Skeletal muscle tissue (tissue), 4 donors: ENCODE measurements around the gene SPNS2. TPM values are rescaled to one million over a fixed set of nuclear protein-coding genes. Genes with fewer than 3 reads are reported as not detected.
A peak's percentile ranks its signal among the peaks of the same experiment; 100 is the strongest.

ENCODE experiments used
- H3K27ac ChIP-seq: one replicate; pipeline ENCODE4 v1.7.0; 2013; ENCODE audit warnings: mild to moderate bottlenecking, low read depth, low read length, inconsistent platforms
- H3K27me3 ChIP-seq, 3 donors: one replicate each; pipeline ENCODE4 v1.7.0; 2013; ENCODE audit warnings: low read length in 3 of 3; ENCODE audit not compliant: control insufficient read depth in 3 of 3, insufficient read depth in 3 of 3
- H3K36me3 ChIP-seq, 3 donors: one replicate each; pipeline ENCODE4 v1.7.0; 2013; ENCODE audit warnings: low read length in 3 of 3; ENCODE audit not compliant: control insufficient read depth in 3 of 3, insufficient read depth in 3 of 3
- H3K4me1 ChIP-seq, 3 donors: one replicate each; pipeline ENCODE4 v1.7.0; 2013; ENCODE audit warnings: low read length in 3 of 3, mild to moderate bottlenecking in 3 of 3; ENCODE audit not compliant: control insufficient read depth in 3 of 3, insufficient read depth in 3 of 3
- H3K4me3 ChIP-seq, 3 donors: one replicate each; pipeline ENCODE4 v1.7.0; 2013; ENCODE audit warnings: low read length in 3 of 3
- H3K9ac ChIP-seq, 3 donors: one replicate each; pipeline ENCODE4 v1.7.0; 2013; ENCODE audit warnings: low read length in 3 of 3, mild to moderate bottlenecking in 3 of 3, moderate library complexity in 2 of 3, low read depth in 1 of 3
- H3K9me3 ChIP-seq, 3 donors: one replicate each; pipeline ENCODE4 v1.7.0; 2013; ENCODE audit warnings: low read length in 3 of 3; ENCODE audit not compliant: control insufficient read depth in 3 of 3
- total RNA-seq: library from RNA; depleted of rRNA; stranded (reverse); fragments of >200 nt; gene quantifications from one replicate; pipeline ENCODE4 v1.2.3, GENCODE V29; 2014
- donor health status: Osteomylitis.

SPNS2 gene
- total RNA-seq, 1 donor from 2014 or later, result 2.6 TPM

GRCh38 chr17:4562015-4562969, 63.6 kb downstream of the SPNS2 start:
- Histone ChIP-seq H3K27me3 (no peaks in the 10 kb centered on the region), H3K4me3 (no peak overlapping the region), H3K36me3 (no peaks in the 10 kb centered on the region), H3K4me1 (peaks cover 6 to 8% (median 7%) of the 10 kb centered on the region in 3 donors), H3K27ac (no peak overlapping the region), H3K9me3 (no peaks in the 10 kb centered on the region), H3K9ac (peak overlapping the region in 1 of 3 donors; percentile 23)

DNA sequence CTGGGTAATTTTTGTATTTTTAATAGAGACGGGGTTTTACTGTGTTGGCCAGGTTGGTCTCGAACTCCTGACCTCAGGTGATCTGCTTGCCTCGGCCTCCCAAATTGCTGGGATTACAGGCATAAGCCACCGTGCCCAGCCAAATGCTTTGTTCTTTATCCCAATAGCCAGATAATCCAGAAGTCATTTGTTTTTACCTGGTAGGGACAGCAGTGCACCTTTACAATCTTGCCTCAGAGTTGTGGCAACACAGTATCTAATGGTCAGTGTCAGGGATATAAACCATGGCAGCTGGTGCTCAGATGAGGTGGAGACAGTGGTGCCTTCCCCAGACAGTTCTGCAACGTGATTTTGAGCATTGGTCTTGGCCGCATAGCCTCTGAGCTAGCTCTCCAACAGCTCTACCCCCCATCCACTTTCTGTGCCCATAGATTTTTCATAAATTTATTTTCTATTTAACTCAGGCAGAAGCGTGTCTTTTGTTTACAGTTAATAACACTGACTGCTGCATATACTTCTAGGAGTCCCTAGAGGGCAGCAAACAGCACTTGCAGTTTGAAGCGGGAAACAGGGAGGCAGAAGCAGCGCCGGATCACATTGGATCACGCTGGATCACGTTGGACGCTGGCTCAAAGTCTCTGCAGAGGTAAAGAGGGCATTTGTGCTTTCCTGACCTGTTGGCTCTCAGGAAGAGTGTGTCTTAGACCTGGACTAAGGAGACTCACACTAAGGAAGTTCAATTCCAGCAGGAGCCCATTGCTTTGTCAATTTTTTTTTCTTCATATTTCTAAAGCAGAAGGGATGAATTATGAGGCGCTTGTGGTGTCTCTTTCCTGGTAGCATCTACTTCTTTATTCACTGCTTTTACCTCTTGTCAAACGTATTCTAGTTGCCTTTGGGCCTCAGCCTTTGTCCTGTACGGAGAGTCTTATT, 66.8 kb downstream of the SPNS2 start:
- Histone ChIP-seq H3K4me1 (peaks cover 6 to 8% (median 7%) of the 10 kb centered on the region in 3 donors), H3K9ac (peak overlapping the region in 1 of 3 donors; percentile 69), H3K27me3 (no peaks in the 10 kb centered on the region), H3K9me3 (no peaks in the 10 kb centered on the region), H3K4me3 (no peak overlapping the region), H3K27ac (no peak overlapping the region), H3K36me3 (no peaks in the 10 kb centered on the region)

- H3K4me3 ChIP-seq, result no peak overlapping the region
- no peaks in the 10 kb centered on the region for H3K9me3 ChIP-seq
- H3K36me3 ChIP-seq, result no peaks in the 10 kb centered on the region
- H3K27me3 ChIP-seq, result no peaks in the 10 kb centered on the region
- peak overlapping the region in 1 of 3 donors; percentile 40 for H3K9ac ChIP-seq
- H3K27ac ChIP-seq, result no peak overlapping the region
- peaks cover 6 to 8% (median 7%) of the 10 kb centered on the region in 3 donors for H3K4me1 ChIP-seq
Measured at GRCh38 chr17:4566785-4567184, 68.1 kb downstream of the SPNS2 start.

DNA sequence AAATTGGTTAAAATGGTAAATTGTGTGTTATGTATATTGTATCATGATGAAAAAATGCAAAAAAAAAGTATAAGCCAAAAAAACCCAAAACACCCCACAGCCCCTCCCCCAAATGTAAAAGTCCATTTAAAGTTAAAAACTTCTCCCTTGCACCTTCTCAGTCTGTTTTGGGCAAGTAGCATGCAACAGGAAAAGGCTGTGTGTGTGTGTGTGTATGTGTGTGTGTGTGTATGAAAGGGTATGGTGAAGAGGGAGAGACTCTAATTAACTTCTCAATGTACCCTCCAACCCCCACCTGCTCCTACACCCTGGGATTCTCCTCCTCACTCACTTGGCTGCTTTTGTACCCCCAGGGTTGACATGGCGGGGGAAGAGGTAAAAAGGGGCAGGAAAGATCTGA, 70.9 kb downstream of the SPNS2 start:
- Histone ChIP-seq H3K9me3 (no peaks in the 10 kb centered on the region), H3K4me3 (no peak overlapping the region), H3K4me1 (peaks cover 13 to 21% (median 20%) of the 10 kb centered on the region in 3 donors), H3K36me3 (no peaks in the 10 kb centered on the region), H3K27me3 (no peaks in the 10 kb centered on the region), H3K9ac (no peak overlapping the region), H3K27ac (no peak overlapping the region)

GRCh38 chr17:4572131-4572530, 73.5 kb downstream of the SPNS2 start:
- Histone ChIP-seq H3K36me3 (no peaks in the 10 kb centered on the region), H3K9ac (no peak overlapping the region), H3K27me3 (no peaks in the 10 kb centered on the region), H3K27ac (no peak overlapping the region), H3K9me3 (no peaks in the 10 kb centered on the region), H3K4me3 (no peak overlapping the region), H3K4me1 (peaks cover 16 to 37% (median 37%) of the 10 kb centered on the region in 3 donors)

DNA sequence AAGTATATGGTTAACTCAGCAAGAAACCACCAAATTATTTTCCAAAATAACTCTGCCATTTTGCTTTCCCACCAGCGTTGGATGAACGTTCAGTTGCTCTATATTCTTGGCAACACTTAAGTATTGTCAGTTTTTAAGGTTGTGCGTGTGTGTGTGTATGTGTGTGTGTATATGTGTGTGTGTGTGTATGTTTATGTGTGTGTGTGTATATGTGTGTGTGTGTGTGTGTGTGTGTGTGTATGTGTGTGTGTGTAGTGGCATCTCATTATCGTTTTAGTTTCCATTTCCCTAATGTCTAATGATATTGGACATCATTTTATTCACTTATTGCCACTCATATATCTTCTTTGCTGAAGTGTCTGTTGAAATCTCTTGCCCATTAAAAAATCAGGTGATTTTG, 74.4 kb downstream of the SPNS2 start:
- Histone ChIP-seq H3K4me3 (no peak overlapping the region), H3K9ac (peak overlapping the region in 1 of 3 donors; percentile 33), H3K4me1 (peaks cover 16 to 41% (median 37%) of the 10 kb centered on the region in 3 donors), H3K27me3 (no peaks in the 10 kb centered on the region), H3K36me3 (no peaks in the 10 kb centered on the region), H3K9me3 (no peaks in the 10 kb centered on the region), H3K27ac (peak overlapping the region; percentile 77)

DNA sequence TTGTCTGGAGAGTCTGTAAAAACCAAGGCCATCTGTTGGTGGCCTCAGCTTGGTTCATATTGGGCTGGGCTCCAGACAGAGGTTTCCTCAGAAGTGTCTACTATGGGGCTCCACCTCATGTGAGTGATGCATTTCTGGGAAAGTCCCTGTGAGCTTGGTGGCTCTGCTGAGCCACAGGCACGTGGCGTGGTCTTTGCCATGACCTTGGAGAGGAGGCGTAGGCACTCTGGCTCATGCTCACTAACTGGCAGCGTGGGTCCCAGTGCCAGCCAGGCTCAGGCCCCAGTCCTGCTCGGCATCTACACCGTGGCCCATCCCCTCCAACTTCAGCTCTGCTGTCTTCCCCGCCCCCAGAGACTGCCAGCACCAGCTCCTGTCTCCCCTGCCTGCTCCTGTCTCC, 75.0 kb downstream of the SPNS2 start:
- no peaks in the 10 kb centered on the region for H3K36me3 ChIP-seq
- H3K4me3 ChIP-seq, result no peak overlapping the region
- H3K9me3 ChIP-seq, result no peaks in the 10 kb centered on the region
- peak overlapping the region; percentile 77 for H3K27ac ChIP-seq
- peak overlapping the region; percentile 25 to 47 (median 33) for H3K9ac ChIP-seq
- no peaks in the 10 kb centered on the region for H3K27me3 ChIP-seq
- peaks cover 16 to 41% (median 37%) of the 10 kb centered on the region in 3 donors for H3K4me1 ChIP-seq

DNA sequence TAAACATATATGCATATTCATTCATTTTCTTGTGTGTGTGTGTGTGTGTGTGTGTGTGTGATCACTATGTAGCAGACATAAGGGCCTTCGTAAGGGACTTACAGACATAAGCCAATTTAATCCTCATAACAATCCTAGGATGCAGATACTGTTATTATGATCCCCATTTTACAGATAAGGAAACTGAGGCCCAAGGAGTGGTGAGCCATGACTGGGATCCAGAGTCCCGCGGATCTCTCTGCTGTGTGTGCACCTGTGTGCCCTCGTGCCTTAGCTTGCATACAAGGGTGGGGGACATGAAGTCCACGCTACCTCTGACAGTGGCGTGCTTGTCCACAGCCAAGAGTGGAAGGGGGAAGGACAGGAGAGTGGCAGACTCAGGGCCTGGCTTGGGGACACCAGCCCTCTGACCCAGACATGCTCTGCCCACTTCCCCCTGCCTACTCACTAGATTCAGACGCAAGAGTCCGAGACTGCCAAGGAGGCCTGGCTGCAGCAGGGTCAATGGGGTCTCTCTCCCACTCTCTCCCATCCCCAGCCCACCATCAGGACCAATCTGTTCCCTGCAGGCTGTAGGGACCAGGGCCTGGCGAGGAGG, 75.9 kb downstream of the SPNS2 start:
- H3K9me3 ChIP-seq, result no peaks in the 10 kb centered on the region
- no peak overlapping the region for H3K27ac ChIP-seq
- H3K9ac ChIP-seq, result peak overlapping the region in 2 of 3 donors; percentile 33 to 62
- peaks cover 16 to 41% (median 37%) of the 10 kb centered on the region in 3 donors for H3K4me1 ChIP-seq
- H3K4me3 ChIP-seq, result no peak overlapping the region
- H3K36me3 ChIP-seq, result no peaks in the 10 kb centered on the region
- no peaks in the 10 kb centered on the region for H3K27me3 ChIP-seq

- peaks cover 0 to 5% (median 0%) of the 10 kb centered on the region in 3 donors for H3K27me3 ChIP-seq
- no peaks in the 10 kb centered on the region for H3K9me3 ChIP-seq
- H3K36me3 ChIP-seq, result no peaks in the 10 kb centered on the region
- H3K4me1 ChIP-seq, result peaks cover 16 to 41% (median 37%) of the 10 kb centered on the region in 3 donors
- H3K27ac ChIP-seq, result peak overlapping the region; percentile 23
- H3K4me3 ChIP-seq, result peak overlapping the region in 2 of 3 donors; percentile 9 to 58
- H3K9ac ChIP-seq, result peak overlapping the region in 2 of 3 donors; percentile 65 to 76
Measured at GRCh38 chr17:4576161-4576558, 77.5 kb downstream of the SPNS2 start.
